Neural progenitor cell (in vitro differentiated cells): Measurements from ENCODE around the gene TUBB2B. TPM values are rescaled to one million over a fixed set of nuclear protein-coding genes. Genes with fewer than 3 reads are reported as not detected.

Experiments used
- DNase-seq: peaks from one replicate; pipeline ENCODE4 v3.0.0-alpha.2; 2016; ENCODE audit warnings: low spot score
- H2AFZ ChIP-seq: fragments of 200-600 bp; sonication (generic); replicated peaks from 2 replicates; pipeline ENCODE4 v1.6.1; 2016; ENCODE audit warnings: antibody characterized with exemption
- H3F3A ChIP-seq: fragments of 200-600 bp; sonication (generic); 2 replicates; pipeline ENCODE4 v1.6.1; 2016; ENCODE audit warnings: antibody characterized with exemption, low read depth
- H3K27ac ChIP-seq: fragments of 200-600 bp; sonication (generic); 2 replicates; pipeline ENCODE4 v1.5.1; 2016; ENCODE audit warnings: mild to moderate bottlenecking
- H3K27me3 ChIP-seq: fragments of 200-600 bp; sonication (generic); 2 replicates; pipeline ENCODE4 v1.6.1; 2016; ENCODE audit warnings: mild to moderate bottlenecking, moderate library complexity
- H3K36me3 ChIP-seq: fragments of 200-600 bp; sonication (generic); 2 replicates; pipeline ENCODE4 v1.5.1; 2016
- H3K4me1 ChIP-seq: fragments of 200-600 bp; sonication (generic); 2 replicates; pipeline ENCODE4 v1.6.1; 2016; ENCODE audit warnings: mixed run types
- H3K4me2 ChIP-seq: fragments of 200-600 bp; sonication (generic); 2 replicates; pipeline ENCODE4 v1.6.1; 2016
- H3K4me3 ChIP-seq: fragments of 200-600 bp; sonication (generic); 2 replicates; pipeline ENCODE4 v1.5.1; 2016
- H3K79me2 ChIP-seq: fragments of 200-600 bp; sonication (generic); 2 replicates; pipeline ENCODE4 v1.6.1; 2016; ENCODE audit warnings: low read depth
- H3K9ac ChIP-seq: fragments of 200-600 bp; sonication (generic); 2 replicates; pipeline ENCODE4 v1.6.1; 2016
- H3K9me3 ChIP-seq: fragments of 200-600 bp; sonication (generic); 2 replicates; pipeline ENCODE4 v1.5.1; 2016; ENCODE audit warnings: low read depth
- H4K20me1 ChIP-seq: fragments of 200-600 bp; sonication (generic); 2 replicates; pipeline ENCODE4 v1.6.1; 2016; ENCODE audit warnings: low read depth
- H3K27ac Mint-ChIP-seq: 3 replicates; pipeline ENCODE4 v1.8.0; 2021; ENCODE audit warnings: mixed read lengths
- H3K27me3 Mint-ChIP-seq: 2 replicates; pipeline ENCODE4 v1.8.0; 2022; ENCODE audit warnings: low read depth, mild to moderate bottlenecking, inconsistent platforms, moderate library complexity, mixed read lengths; ENCODE audit not compliant: insufficient read depth
- H3K36me3 Mint-ChIP-seq: 3 replicates; pipeline ENCODE4 v1.8.0; 2021; ENCODE audit warnings: mixed read lengths
- H3K4me1 Mint-ChIP-seq: 3 replicates; pipeline ENCODE4 v1.8.0; 2021; ENCODE audit warnings: mixed read lengths
- H3K4me3 Mint-ChIP-seq: 3 replicates; pipeline ENCODE4 v1.8.0; 2021; ENCODE audit warnings: mild to moderate bottlenecking, moderate library complexity, mixed read lengths
- H3K9me3 Mint-ChIP-seq: 3 replicates; pipeline ENCODE4 v1.8.0; 2020; ENCODE audit warnings: mixed read lengths
- CTCF ChIP-seq: fragments of 200-600 bp; sonication (generic); IDR thresholded peaks from 2 replicates; pipeline ENCODE4 v1.5.1; 2017; ENCODE audit warnings: antibody characterized with exemption, mild to moderate bottlenecking
- EZH2 ChIP-seq: fragments of 200-600 bp; sonication (generic); IDR thresholded peaks from 2 replicates; pipeline ENCODE4 v1.6.1; 2017; ENCODE audit warnings: antibody characterized with exemption, mild to moderate bottlenecking, moderate library complexity
- EZH2phosphoT487 ChIP-seq: fragments of 200-600 bp; sonication (generic); IDR thresholded peaks from 2 replicates; pipeline ENCODE4 v1.6.1; 2017; ENCODE audit warnings: antibody characterized with exemption
- total RNA-seq: library from RNA; depleted of rRNA; stranded (reverse); fragments of >200 nt; gene quantifications from 2 replicates; pipeline ENCODE4 v1.2.3, GENCODE V29; 2015; ENCODE audit warnings: low replicate concordance

Gene TUBB2B
- total RNA-seq, 1 donor from 2014 or later: 362 TPM

GRCh38 chr6:3233321-3233720 lies 5.9 kb upstream of the TUBB2B start:
- Mint-ChIP-seq H3K9me3 (no peaks in the 10 kb centered on the region), H3K4me3 (peak overlapping the region; percentile 98), H3K36me3 (peaks cover 10% of the 10 kb centered on the region), H3K4me1 (peaks cover 49% of the 10 kb centered on the region), H3K27ac (peak overlapping the region; percentile 4), H3K27me3 (peaks cover 6% of the 10 kb centered on the region)
- Histone ChIP-seq H3K27ac (no peak overlapping the region), H3K4me3 (no peak overlapping the region), H3K79me2 (no peaks in the 10 kb centered on the region), H3K9ac (no peak overlapping the region), H3F3A (peaks cover 32% of the 10 kb centered on the region), H3K27me3 (peaks cover 40% of the 10 kb centered on the region), H3K4me1 (peaks cover 21% of the 10 kb centered on the region), H4K20me1 (peaks cover 4% of the 10 kb centered on the region), H3K4me2 (peak overlapping the region; percentile 87), H2AFZ (no peak overlapping the region), H3K36me3 (no peaks in the 10 kb centered on the region), H3K9me3 (no peaks in the 10 kb centered on the region)
- TF ChIP-seq EZH2phosphoT487: no peak
- no peak for TF ChIP-seq EZH2
- no peak for TF ChIP-seq CTCF
- no peak for DNase-seq

DNA sequence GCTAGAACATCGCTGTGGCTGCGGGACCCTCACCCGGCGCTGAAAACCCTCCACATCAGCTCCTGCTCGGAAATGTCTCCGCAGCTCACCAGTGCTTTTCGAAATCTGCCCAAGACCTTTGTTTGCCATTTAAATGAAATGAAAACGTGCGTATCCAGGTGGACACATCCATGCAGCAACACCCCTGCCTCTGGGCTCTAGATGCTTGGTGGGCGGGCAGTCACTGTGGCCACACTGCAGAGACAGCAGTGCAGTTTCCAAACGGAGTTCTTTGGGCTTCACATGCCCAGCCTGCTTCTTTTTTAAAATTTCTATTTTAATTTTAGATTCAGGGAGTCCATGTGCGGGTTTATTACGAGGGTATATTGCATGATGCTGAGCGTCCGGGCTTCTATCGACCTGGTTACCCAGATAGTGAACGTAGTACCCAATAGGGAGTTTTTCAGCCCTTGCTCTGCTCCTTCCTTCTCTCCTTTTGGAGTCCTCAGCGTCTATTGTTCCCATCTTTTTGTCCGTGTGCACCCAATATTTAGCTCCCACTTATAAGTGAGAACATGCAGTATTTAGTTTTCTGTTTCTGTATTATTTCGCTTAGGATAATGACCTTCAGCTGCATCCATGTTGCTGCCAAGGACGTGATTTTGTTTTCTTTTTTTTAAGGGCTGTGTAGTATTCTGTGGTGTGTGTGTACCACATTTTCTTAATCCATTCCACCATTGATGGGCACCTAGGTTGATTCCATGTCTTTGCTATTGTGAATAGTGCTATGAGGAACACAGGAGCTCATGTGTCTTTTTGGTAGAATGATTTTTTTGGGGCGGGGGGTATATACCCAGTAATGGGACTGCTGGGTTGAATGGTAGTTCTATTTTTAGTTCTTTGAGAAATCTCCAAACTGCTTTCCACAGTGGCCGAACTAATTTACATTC lies 4.8 kb upstream of the TUBB2B start:
- peak; percentile 45 for DNase-seq
- H3K36me3 ChIP-seq: no peaks in the 10 kb centered on the region
- H4K20me1 ChIP-seq: peaks cover 6% of the 10 kb centered on the region
- peak overlapping the region; percentile 87 for H3K4me2 ChIP-seq
- peaks cover 2% of the 10 kb centered on the region for H3K79me2 ChIP-seq
- H3F3A ChIP-seq: peaks cover 38% of the 10 kb centered on the region
- no peaks in the 10 kb centered on the region for H3K9me3 ChIP-seq
- peak overlapping the region; percentile 98 for H3K4me3 Mint-ChIP-seq
- H3K9ac ChIP-seq: no peak overlapping the region
- TF ChIP-seq CTCF: no peak
- no peak for TF ChIP-seq EZH2phosphoT487
- TF ChIP-seq EZH2: peak; percentile 1
- no peak overlapping the region for H3K27ac ChIP-seq
- H3K27me3 ChIP-seq: peaks cover 40% of the 10 kb centered on the region
- peaks cover 49% of the 10 kb centered on the region for H3K4me1 Mint-ChIP-seq
- H3K4me1 ChIP-seq: peaks cover 21% of the 10 kb centered on the region
- H2AFZ ChIP-seq: peak overlapping the region; percentile 69
- peaks cover 6% of the 10 kb centered on the region for H3K27me3 Mint-ChIP-seq
- H3K27ac Mint-ChIP-seq: peak overlapping the region; percentile 86
- H3K4me3 ChIP-seq: peak overlapping the region; percentile 95
- peaks cover 7% of the 10 kb centered on the region for H3K36me3 Mint-ChIP-seq
- no peaks in the 10 kb centered on the region for H3K9me3 Mint-ChIP-seq

- H3K27ac ChIP-seq: no peak overlapping the region
- Mint-ChIP-seq H3K4me3 (peak overlapping the region; percentile 98), H3K9me3 (no peaks in the 10 kb centered on the region), H3K36me3 (peaks cover 5% of the 10 kb centered on the region), H3K4me1 (peaks cover 48% of the 10 kb centered on the region), H3K27me3 (peaks cover 6% of the 10 kb centered on the region), H3K27ac (peak overlapping the region; percentile 86)
- no peaks in the 10 kb centered on the region for H3K9me3 ChIP-seq
- peak overlapping the region; percentile 69 for H2AFZ ChIP-seq
- H3K36me3 ChIP-seq: no peaks in the 10 kb centered on the region
- H3K27me3 ChIP-seq: peaks cover 40% of the 10 kb centered on the region
- H3K4me2 ChIP-seq: peak overlapping the region; percentile 87
- H3F3A ChIP-seq: peaks cover 38% of the 10 kb centered on the region
- H3K79me2 ChIP-seq: peaks cover 11% of the 10 kb centered on the region
- H3K4me3 ChIP-seq: peak overlapping the region; percentile 95
- TF ChIP-seq EZH2 (peak; percentile 19), CTCF (no peak), EZH2phosphoT487 (peak; percentile 7)
- H4K20me1 ChIP-seq: peaks cover 14% of the 10 kb centered on the region
- H3K4me1 ChIP-seq: peaks cover 22% of the 10 kb centered on the region
- DNase-seq: peak; percentile 92
- H3K9ac ChIP-seq: peak overlapping the region; percentile 1
Observed at GRCh38 chr6:3231247-3232016, 4.0 kb upstream of the TUBB2B start.
